Upper lobe of left lung (tissue), 6 donors: ENCODE results near the gene CACNA2D2. TPM values are rescaled to one million over a fixed set of nuclear protein-coding genes. Genes with fewer than 3 reads are reported as not detected.

Experiments used
- ATAC-seq, 2 donors: fragments of 200-7000 bp; cut with Tn5 transposase; one replicate each; pipeline ENCODE4 v1.9.1; 2022; ENCODE audit warnings: mild to moderate bottlenecking in 2 of 2, moderate library complexity in 2 of 2; ENCODE audit not compliant: low FRiP score in 2 of 2
- DNase-seq, 2 donors: peaks; one replicate each; pipeline ENCODE4 v3.0.0-alpha.2; 2019 to 2020
- H3K27ac ChIP-seq, 4 donors: fragments of 200-600 bp; sonication (generic); one replicate each; pipeline ENCODE4 v1.5.1; 2016 to 2019
- H3K27me3 ChIP-seq, 4 donors: fragments of 200-600 bp; sonication (generic); one replicate each; pipeline ENCODE4 v1.5.1; 2017 to 2019
- H3K36me3 ChIP-seq, 4 donors: fragments of 200-600 bp; sonication (generic); one replicate each; pipeline ENCODE4 v1.5.1; 2016 to 2019
- H3K4me1 ChIP-seq, 4 donors: fragments of 200-600 bp; sonication (generic); one replicate each; pipeline ENCODE4 v1.5.1; 2018 to 2019
- H3K4me3 ChIP-seq, 4 donors: fragments of 200-600 bp; sonication (generic); one replicate each; pipeline ENCODE4 v1.5.1; 2017 to 2019; ENCODE audit warnings: mild to moderate bottlenecking in 2 of 4, moderate library complexity in 1 of 4
- H3K9me3 ChIP-seq, 4 donors: fragments of 200-600 bp; sonication (generic); one replicate each; pipeline ENCODE4 v1.5.1; 2018 to 2019
- EP300 ChIP-seq, 4 donors: sonication (generic); formaldehyde crosslinking; IDR thresholded peaks; one replicate each; pipeline ENCODE4 v1.5.1; 2017; ENCODE audit warnings: antibody characterized with exemption in 4 of 4, control low read depth in 2 of 4
- POLR2A ChIP-seq, 4 donors: fragments of 450-650 bp; IDR thresholded peaks; one replicate each; pipeline ENCODE4 v1.5.1; 2016 to 2017; ENCODE audit warnings: antibody characterized with exemption in 4 of 4, mild to moderate bottlenecking in 2 of 4
- POLR2AphosphoS5 ChIP-seq, 2 donors: sonication (generic); formaldehyde crosslinking; IDR thresholded peaks; one replicate each; pipeline ENCODE4 v1.5.1; 2017; ENCODE audit warnings: antibody characterized with exemption in 2 of 2
- WGBS, 2 donors: methylation state at CpG; one replicate each; pipeline ENCODE4 v1.1.5; 2017 to 2018; 5-methylcytosine and 5-hydroxymethylcytosine counted together
- total RNA-seq, 6 donors: library from RNA; depleted of rRNA in 4 of 6; stranded (reverse); fragments of >200 nt in 4 of 6; gene quantifications; one replicate each; pipeline versions ENCODE4 v1.1.0 to v1.2.1, GENCODE V29; 2016 to 2021
- TF ChIP-seq, protein P1 (sequence below), 6 experiments: fragments of 450-650 bp in 4 of 6; fragments of 200-600 bp in 2 of 6; sonication (generic) in 2 of 6; IDR thresholded peaks; one replicate each; pipeline ENCODE4 v1.5.1; 2016 to 2019; ENCODE audit warnings: antibody characterized with exemption in 6 of 6
- donor health status: DM: no; HTN: no; CAD: no; lungs with moderate emphysema.
- donor health status: DM: no; HTN: yes; CAD: no; lungs with severe emphysema.

Gene CACNA2D2
- total RNA-seq, 6 donors from 2014 or later: 71.5 to 213 (median 113) TPM

DNA sequence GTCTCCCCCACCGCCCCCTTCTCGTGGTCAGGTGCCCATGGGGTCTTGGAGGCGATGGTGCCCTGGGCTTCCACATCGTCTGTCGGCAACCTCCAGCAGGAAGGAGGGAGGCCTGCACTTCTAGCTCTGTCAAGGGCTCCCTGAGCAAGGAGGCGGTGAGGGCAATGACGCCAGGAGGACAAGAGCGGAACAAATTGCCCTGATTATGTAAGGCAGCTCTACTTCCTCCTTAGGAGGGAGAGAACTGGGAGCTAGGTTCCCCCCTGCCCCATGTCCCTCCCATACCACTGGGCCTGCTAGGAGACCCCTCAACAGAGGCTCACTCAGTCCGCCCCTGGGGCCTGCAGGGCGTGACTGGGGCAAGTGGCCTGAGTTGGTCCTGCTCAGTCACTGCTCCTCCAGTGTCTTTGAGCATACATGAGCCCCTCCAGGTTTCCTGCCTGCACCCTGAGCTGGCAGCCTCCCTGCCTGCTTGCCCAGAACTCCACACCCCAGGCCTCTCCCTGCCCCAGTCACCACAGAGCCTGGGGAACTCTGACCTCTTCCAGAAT lies 56.1 kb downstream of the CACNA2D2 start:
- 43 to 87% methylated on average over 3 to 10 of the region's 10 CpGs for WGBS, 2 donors
- no peaks in the 10 kb centered on the region for H3K27me3 ChIP-seq
- ATAC-seq (peak; percentile 46 to 61), DNase-seq (peak; percentile 84 to 89)
- no peak overlapping the region for H3K4me3 ChIP-seq
- no peaks in the 10 kb centered on the region for H3K36me3 ChIP-seq
- TF ChIP-seq POLR2A (IDR thresholded peaks at IDR 0.05) (peak in 1 of 4 donors; percentile 66), POLR2AphosphoS5 (IDR thresholded peaks at IDR 0.05) (peak; percentile 34 to 55), EP300 (IDR thresholded peaks at IDR 0.05) (peak in 2 of 4 donors; percentile 45 to 69)
- TF ChIP-seq, protein P1, sequence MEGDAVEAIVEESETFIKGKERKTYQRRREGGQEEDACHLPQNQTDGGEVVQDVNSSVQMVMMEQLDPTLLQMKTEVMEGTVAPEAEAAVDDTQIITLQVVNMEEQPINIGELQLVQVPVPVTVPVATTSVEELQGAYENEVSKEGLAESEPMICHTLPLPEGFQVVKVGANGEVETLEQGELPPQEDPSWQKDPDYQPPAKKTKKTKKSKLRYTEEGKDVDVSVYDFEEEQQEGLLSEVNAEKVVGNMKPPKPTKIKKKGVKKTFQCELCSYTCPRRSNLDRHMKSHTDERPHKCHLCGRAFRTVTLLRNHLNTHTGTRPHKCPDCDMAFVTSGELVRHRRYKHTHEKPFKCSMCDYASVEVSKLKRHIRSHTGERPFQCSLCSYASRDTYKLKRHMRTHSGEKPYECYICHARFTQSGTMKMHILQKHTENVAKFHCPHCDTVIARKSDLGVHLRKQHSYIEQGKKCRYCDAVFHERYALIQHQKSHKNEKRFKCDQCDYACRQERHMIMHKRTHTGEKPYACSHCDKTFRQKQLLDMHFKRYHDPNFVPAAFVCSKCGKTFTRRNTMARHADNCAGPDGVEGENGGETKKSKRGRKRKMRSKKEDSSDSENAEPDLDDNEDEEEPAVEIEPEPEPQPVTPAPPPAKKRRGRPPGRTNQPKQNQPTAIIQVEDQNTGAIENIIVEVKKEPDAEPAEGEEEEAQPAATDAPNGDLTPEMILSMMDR (IDR thresholded peaks at IDR 0.05): no peak
- peaks cover 23 to 94% (median 72%) of the 10 kb centered on the region in 4 donors for H3K4me1 ChIP-seq
- H3K9me3 ChIP-seq: no peaks in the 10 kb centered on the region
- H3K27ac ChIP-seq: peak overlapping the region; percentile 77 to 91 (median 83)

DNA sequence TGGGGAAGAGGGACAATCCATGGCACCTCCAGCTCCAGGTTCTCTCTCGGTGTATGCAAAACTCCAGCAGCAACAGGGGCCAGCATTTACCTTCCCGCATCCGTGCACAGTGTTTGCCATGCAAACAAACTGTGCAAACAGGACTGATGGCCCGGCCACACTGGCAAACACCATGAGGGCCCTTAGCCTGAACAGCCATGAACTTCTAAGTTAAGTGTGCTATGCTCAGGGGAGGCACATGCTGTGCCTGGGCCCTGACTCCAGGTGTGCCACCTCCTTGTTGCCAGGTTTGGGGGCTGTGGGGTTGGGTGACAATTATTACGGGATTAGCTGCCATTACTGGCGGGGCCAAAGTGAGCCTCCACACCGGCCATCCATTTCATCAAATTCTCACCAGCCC lies 57.5 kb downstream of the CACNA2D2 start:
- Histone ChIP-seq H3K4me1 (peaks cover 20 to 86% (median 67%) of the 10 kb centered on the region in 4 donors), H3K27me3 (no peaks in the 10 kb centered on the region), H3K9me3 (no peaks in the 10 kb centered on the region), H3K4me3 (no peak overlapping the region), H3K27ac (peak overlapping the region; percentile 73 to 91 (median 83)), H3K36me3 (no peaks in the 10 kb centered on the region)
- WGBS, 2 donors: 71 to 96% methylated on average over 3 to 7 of the region's 7 CpGs
- DNase-seq (peak in 1 of 2 donors; percentile 93), ATAC-seq (peak in 1 of 2 donors; percentile 74)
- TF ChIP-seq EP300 (IDR thresholded peaks at IDR 0.05) (peak in 2 of 4 donors; percentile 85 to 97), POLR2AphosphoS5 (IDR thresholded peaks at IDR 0.05) (peak; percentile 59 to 85), POLR2A (IDR thresholded peaks at IDR 0.05) (peak in 1 of 4 donors; percentile 70)
- TF ChIP-seq, protein P1 (IDR thresholded peaks at IDR 0.05): peak in 1 of 6 experiments; percentile 6

DNA sequence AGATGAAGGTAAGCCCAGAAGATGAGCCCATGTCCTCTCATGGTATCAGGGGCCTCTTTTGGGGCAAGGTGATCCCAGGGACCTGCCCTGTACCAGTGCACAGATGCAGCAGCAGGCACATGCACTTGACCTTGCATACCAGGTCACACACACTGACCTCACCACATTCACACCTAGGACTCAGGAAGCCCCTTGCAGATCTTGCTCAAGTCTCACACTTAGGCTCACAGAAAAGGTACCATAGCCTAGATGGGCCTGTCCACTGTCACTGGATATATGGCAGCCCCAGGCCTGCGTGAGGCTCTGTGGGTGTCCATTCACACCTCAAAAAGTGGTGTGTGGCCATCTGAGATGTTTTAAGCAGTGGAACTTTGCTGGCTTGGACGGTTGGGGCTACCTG lies 58.7 kb downstream of the CACNA2D2 start:
- Histone ChIP-seq H3K36me3 (no peaks in the 10 kb centered on the region), H3K27ac (peak overlapping the region; percentile 58 to 91 (median 76)), H3K4me3 (no peak overlapping the region), H3K9me3 (no peaks in the 10 kb centered on the region), H3K4me1 (peaks cover 17 to 86% (median 69%) of the 10 kb centered on the region in 4 donors), H3K27me3 (no peaks in the 10 kb centered on the region)
- WGBS, 2 donors: 83% methylated on average over 2 of the region's 2 CpGs; no CpG with 5 or more reads in 1 of the 2 donors
- TF ChIP-seq POLR2A (IDR thresholded peaks at IDR 0.05) (no peak), POLR2AphosphoS5 (IDR thresholded peaks at IDR 0.05) (no peak), EP300 (IDR thresholded peaks at IDR 0.05) (no peak)
- TF ChIP-seq, protein P1 (IDR thresholded peaks at IDR 0.05): no peak
- ATAC-seq: no peak
- no peak for DNase-seq

DNA sequence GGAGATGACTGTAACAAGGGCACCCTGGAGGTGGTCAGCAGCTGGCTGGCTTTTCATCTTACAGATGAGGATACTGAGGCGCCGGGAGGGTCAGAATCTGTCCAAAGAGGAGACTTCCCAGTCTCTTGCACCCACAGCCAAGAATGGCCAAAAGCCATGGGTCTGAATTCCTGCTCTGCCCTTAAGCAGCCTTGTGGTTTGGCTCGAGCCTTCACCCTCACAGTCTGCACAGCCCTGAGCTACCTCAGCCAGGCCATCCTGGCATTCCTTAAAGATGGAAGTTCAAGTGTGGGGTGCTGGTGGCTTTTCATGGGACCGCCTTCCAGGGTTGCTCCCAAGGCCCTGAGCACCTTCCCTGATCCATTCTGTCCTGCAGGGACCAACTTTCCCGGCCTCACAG lies 59.2 kb downstream of the CACNA2D2 start:
- ATAC-seq (no peak), DNase-seq (no peak)
- no peaks in the 10 kb centered on the region for H3K27me3 ChIP-seq
- no peaks in the 10 kb centered on the region for H3K36me3 ChIP-seq
- no peak for TF ChIP-seq POLR2A (IDR thresholded peaks at IDR 0.05)
- TF ChIP-seq, protein P1 (IDR thresholded peaks at IDR 0.05): no peak
- no peak for TF ChIP-seq EP300 (IDR thresholded peaks at IDR 0.05)
- TF ChIP-seq POLR2AphosphoS5 (IDR thresholded peaks at IDR 0.05): no peak
- H3K4me1 ChIP-seq: peaks cover 13 to 86% (median 68%) of the 10 kb centered on the region in 4 donors
- WGBS, 2 donors: 76 to 89% methylated on average over 3 to 5 of the region's 5 CpGs
- H3K27ac ChIP-seq: peak overlapping the region; percentile 58 to 91 (median 76)
- no peak overlapping the region for H3K4me3 ChIP-seq
- H3K9me3 ChIP-seq: no peaks in the 10 kb centered on the region
